GM12872 (cell line): ENCODE measurements around the gene SLC5A10.
"Not testable (repeated sequence)": the region's sequence is repeated elsewhere in the genome, so short reads cannot be mapped to it uniquely, and the experiment has no call there.

Experiments used
- CTCF ChIP-seq: IDR thresholded peaks from 3 replicates; pipeline ENCODE4 v1.5.1; 2011; ENCODE audit warnings: low read depth, mild to moderate bottlenecking, low read length, moderate library complexity; ENCODE audit not compliant: insufficient read depth

The SLC5A10 gene

GRCh38 chr17:19046782-19047375 lies 94.9 kb downstream of the SLC5A10 start, which contains the start of gene GRAP:
Gene GRAP (minus strand): TSS chr17:19046957. CDS start chr17:19046926, 31 bp downstream.
- not testable (repeated sequence) for TF ChIP-seq CTCF
